Activated CD4-positive, alpha-beta T cell treated with anti-CD3 and anti-CD28 coated beads for 1 hour (primary cell): Measurements from ENCODE around the gene MCM6.
"Not testable (repeated sequence)": the region's sequence is repeated elsewhere in the genome, so short reads cannot be mapped to it uniquely, and the experiment has no call there.

Experiments used
- DNase-seq: peaks from one replicate; pipeline ENCODE4 v3.0.0-alpha.2; 2020

MCM6 gene

DNA sequence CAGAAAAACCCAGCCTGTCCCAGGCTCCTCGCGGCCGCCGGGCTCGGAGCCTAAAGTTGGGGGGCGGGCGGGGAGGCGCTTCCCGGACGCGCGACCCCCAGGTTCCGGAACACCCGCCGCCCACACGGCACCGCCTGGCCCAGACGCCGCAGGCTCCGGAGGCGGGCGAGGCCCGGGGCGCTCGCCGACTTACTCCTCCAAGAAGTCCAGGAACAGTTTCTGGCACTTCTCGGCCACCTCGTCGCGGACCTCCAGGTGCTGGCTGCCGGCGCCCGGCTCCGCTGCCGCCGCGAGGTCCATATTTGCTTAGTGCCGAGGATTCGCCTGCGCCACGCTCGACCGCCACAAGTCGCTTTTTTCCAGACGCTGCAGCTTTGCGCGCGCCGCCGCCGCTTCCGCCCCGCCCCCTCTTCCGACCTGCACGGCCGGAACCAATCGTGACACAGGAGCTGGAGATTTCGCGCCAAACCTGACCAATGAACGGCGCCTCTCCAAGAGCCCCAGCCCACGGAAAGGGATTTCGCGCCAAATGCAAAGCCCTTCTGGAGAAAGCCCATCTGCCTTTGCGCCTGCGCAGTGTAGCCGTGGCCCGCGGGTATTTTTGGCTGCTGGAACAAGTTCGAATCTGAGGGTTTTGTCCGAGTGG lies at the start of gene MCM6:
MCM6 (minus strand) TSS at position 378 of the 646 bp plus-strand sequence; CDS start at position 300, 78 bp downstream.
- peak; percentile 96 for DNase-seq

DNA sequence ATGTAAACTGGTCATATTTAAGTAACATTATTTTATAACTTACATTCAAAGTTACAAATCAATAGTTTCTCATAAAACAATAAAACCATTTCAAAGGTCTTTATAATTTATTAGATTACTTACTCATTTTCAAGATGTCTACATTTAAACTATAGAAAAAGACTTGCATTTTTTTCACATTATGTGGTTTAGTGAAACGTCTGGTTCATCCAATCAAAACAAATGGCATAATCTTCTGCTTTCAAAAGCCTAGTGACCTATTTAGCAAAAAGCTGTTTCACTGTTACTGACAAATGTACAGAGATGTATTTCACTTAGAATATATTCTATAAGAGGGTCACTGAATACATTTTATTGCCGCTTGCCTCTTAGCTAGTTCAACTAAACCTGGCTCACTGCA lies 49.3 kb upstream of the MCM6 start:
- no peak for DNase-seq

DNA sequence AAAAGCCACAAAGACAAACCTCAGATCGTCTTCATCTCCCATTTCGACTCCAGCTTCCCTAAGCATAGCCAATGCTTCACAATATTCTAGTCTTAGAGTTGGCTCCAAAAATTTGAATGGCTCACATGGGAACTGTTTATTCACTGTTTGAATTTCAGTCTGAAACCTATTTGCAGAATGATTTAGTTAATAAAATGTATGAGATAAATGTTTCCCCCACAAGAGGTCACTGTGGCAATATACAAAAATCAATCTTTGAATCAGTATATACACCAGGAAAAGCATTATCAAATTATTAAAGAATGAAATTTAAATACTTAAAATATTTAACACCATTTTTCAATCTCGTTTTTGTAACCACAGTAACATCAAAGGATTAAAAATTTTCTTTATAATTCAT lies 40.0 kb upstream of the MCM6 start:
- no peak for DNase-seq

DNA sequence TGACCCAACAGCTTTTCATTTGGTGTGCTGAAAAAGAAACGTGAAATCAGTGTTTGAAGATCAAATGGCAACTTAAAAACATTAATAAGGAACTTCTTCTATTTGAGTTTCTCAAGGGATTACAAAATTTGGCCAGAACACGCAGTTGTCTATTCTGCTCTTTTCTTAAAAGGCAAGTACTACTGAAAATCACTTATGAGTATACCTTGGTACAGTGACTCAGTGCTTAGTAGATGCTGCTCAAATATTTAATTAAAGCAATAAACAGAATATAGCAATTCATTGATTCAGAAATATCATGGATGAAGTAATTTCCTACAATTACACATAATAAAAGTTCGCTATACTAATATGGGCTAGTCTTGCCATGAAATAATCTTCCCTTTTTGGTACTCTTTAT lies 38.2 kb upstream of the MCM6 start:
- no peak for DNase-seq

DNA sequence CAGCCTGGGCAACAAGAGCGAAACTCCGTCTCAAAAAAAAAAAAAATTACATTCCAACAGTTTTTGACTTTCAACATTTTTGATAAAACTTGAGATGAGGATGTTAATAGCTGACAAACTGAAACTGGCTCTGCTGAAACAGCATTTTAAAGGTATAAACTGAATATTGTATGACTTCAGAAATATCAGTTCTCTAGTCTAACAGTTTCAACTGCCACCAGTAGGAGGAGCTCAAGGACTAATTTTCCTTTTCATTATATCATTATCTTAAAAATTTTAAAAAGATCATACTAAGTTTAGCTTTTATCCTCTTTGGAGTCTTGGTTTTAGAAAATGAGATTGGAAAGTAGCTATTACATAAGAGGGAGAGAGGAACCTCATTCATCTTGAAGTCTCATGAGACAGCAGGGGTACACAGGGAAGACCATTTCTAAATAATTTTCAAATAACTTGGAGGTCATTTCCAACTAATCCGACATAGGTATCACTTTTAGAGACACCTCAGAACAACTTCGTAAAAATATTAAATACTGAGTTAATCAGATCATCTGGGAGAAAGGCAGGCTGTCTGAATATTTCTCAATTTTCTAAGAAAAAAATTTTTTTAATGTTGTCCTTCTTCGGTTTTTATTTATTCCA lies 37.6 kb upstream of the MCM6 start:
- no peak for DNase-seq

DNA sequence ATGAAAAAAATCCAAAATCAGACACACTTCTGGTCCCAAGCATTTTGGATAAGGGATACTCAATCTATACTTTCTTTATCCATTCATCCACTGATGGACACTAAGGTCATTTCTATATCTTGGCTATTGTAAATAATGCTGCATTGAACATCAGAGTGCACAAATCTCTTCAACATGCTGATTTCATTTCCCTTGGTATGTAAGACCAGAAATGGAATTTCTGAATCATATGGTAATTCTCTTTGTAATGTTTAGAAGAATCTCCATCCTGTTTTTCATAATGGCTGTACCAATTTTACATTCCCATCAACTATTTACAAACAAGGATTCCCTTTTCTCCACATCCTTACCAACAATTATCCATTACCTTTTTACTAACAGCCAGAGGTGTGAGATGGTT lies 33.7 kb upstream of the MCM6 start:
- no peak for DNase-seq

DNA sequence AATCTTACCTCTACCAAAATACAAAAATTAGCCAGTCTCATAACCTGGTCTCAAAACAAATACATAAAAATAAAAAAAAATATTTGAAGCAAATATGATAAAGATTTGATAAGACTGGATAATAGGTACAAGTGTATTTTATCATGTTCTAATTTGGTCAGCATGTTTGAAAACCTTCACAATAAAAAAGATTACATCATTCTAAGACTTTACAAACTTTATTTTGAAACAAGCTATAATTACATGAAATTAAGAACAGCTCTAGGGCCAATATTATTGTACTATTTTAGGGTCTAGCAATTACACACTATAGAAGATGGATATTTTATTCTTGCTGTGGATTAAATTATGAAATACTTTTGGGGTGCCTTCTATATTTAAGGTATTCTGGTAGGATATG lies 29.4 kb upstream of the MCM6 start:
- DNase-seq = no peak

DNA sequence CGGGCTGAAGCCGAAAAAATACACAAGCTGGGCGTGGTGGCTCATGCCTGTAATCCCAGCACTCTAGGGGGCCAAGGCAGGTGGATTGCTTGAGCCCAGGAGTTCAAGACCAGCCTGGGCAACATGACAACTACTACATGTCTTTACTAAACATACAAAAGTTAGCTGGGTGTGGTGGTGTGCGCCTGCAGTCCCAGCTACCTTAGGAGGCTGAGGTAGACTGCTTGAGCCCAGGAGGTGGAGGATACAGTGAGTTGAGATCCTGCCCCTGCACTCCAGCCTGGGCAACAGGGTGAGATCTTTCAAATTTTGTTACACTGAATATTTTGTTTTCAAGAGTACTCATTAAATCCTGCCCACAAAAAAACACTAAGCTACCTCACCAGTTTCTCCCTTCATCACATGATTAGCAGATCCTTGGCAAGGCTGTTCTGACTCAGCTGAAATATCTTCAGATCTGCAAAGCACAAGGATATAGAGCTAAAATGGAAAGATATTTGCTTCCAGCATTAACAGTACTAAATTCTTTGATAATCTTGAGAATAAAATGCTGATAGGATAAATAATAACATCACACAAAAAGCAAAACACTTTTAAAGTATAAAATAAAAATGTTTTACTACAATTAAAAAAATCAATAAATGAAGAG lies 28.2 kb upstream of the MCM6 start:
- DNase-seq = no peak

DNA sequence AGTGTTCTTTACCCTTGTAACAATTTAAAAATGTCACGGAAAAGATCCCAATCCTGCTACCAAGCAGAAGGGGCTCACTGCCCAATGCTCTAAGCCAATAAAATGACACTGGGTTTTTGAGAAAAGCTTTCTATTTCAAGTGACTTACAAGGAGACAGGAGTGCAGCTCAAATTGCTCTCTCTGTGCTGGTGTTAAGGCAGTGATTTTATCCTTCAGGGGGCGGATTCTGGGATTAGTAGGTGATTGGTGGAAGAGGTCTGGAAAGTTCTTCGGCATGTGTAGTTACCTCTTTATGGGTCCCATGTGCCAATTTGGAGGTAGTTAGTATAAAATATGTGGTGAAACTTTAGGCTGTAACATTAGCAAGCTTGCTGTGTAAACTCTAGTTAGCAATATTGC lies 27.4 kb upstream of the MCM6 start:
- DNase-seq = no peak

DNA sequence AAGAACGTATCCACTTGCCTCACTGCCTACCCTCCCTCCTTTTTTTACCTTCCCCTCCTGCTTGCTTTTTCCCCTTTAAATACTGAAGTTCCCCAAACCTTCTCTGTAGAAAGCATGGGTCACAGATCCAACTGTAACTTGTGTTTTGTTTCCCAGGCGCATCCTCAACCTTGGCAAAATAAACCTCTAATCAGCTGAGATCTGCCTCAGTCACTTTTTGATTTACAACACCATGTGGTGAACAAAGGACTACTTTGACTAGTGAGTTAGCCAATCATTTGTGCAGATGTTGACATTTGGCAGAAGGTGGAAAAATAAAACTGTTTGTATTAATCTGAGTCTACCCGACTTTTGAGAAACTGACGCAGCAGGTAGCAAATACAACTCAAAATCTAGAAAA lies 23.3 kb upstream of the MCM6 start:
- no peak for DNase-seq

DNA sequence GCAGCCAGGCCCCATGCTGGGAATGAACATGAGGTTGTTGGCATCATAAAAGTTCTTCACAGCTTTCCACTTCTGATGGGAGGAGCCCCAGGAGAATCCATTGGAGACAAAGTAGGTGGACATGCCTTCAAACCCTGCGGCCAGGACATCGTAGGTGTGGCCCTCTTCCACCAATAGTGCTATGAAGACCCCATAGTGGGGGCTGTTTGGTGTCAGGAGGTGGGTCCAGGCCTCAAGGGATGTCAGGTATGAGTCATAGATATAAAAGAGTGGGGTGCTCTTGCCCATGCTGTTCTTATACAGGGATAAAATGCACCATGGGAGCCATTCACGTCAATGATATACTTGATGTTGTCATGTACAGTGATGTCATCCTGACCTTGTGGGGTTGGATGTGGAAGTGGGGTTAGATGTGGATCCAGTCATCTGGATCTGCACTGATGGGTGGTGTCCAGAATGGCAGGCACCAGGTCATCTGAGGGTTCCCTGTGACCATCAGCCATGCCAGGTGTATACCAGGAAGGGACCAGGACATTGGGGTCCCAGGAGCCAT lies 22.1 kb upstream of the MCM6 start:
- DNase-seq = no peak

DNA sequence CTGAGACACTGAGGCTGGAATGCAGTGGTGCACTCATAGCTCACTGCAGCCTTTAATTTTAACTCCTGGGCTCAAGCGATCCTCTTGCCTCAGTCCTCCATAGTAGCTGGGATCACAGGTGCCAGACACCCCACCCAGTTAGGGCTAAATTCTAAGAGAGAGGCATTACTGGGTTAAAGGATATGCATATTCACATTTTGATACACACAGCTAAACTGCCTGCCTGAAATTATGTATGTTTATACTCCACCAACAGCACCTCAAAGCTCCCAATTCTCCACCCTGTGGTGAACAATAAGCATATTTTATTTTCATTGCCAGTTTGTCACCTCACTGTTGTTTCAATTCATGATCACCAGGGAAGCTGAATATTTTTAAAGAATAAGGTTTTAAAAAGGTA lies 18.7 kb upstream of the MCM6 start:
- no peak for DNase-seq

DNA sequence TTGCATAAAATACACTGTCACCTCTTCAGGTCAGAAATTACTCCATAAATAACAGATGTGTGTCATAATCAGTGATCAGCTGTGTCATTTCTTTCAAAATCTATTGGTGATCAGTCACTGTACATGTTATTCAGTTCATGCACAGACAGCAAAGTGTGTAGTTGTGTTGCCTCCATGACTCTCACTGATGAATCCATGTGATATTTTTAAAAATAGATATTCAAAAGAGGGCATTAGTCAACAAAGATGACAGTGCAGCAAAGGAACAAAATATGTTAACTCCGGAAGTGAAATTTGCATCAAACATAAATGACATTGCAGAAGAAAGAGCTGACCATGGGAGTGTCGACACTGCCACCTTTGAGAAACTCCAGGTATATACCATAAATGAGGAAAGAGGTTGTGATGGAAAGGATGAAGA lies 17.1 kb upstream of the MCM6 start:
- no peak for DNase-seq

DNA sequence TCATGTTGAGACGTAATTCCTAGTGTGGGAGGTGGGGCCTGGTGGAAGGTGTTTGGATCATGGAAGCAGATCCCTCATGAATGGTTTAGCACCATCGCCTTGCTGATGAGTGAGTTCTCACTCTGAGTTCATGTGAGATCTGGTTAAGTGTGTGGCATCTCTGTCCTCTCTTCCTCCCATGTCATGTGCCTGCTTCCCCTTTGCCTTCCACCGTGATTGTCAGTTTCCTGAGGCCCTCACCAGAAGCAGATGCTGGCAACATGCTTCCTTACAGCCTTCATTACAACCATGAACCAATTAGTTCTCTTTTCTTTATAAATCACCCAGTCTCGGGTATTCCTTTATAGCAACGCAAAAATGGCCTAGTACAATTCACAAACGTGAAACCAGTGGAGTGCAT lies 14.6 kb upstream of the MCM6 start:
- no peak for DNase-seq

DNA sequence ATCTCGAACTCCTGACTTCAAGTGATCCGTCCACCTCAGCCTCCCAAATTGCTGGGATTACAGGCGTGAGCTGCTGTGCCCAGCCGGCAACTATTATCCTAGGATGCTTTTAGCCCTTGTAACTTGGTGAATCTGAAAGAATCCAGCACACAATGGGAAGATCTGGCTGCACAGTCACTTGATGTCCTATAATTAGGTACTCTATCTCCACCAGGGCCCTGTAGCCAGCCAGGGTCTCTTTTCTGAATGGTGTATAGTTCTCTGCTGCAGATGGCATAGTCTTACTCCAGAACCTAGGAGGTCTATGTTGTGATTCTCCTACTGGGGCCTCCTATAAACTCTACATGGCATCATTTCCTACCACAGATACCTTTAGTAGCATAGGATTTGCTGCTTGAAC lies 13.9 kb upstream of the MCM6 start:
- no peak for DNase-seq

DNA sequence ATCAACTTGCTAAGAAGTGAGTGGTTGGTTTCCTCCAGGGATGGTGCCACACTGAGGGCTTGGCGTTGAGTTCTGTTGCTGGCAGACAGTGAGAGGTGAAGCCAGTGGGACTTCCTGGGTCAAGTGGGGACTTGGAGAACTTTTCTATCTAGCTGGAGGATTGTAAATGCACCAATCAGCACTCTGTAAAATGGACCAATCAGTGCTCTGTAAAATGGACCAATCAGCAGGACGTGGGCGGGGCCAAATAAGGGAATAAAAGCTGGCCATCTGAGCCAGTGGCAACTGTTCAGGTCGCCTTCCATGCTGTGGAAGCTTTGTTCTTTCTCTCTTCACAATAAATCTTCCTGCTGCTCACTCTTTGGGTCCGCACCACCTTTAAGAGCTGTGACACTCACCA lies 12.3 kb upstream of the MCM6 start:
- not testable (repeated sequence) for DNase-seq

DNA sequence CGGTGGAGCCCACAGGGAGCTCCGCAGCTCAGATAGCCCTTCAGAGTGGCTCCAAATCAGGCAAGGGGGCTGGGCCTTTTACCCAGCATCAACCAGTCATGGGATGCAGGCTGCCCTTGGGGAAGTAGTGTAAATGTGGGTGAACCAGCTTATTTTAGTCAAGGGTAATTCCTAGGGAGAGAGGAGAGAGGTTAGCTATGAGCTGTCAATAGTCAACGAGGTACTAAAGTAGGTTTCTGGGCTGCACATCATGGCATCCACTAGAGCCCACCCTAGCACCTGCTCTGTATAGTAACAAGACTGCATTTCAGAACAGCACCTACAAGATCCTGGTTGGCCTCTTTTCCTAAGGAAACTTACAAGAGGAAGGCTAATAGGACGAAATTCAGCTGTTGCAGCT lies 9.5 kb upstream of the MCM6 start:
- no peak for DNase-seq

DNA sequence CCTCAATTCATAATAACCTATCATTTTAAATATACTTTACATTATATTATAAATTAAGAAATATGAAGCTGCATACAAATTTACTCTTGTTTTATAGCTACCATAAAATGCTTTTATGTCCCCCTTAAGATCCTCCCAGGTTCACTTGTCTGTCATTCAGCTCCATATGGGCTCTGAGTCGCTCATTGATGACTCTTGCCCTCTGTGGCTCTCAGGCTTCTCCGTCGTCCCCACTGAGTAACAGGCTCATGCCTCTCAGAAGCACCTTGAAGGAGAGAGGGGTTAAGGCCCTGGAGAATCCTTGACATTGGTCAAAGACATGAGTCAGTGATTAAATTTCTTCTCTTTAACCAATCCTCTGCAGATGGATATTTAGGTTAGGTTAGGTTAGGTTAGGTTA lies 6.2 kb upstream of the MCM6 start:
- no peak for DNase-seq

DNA sequence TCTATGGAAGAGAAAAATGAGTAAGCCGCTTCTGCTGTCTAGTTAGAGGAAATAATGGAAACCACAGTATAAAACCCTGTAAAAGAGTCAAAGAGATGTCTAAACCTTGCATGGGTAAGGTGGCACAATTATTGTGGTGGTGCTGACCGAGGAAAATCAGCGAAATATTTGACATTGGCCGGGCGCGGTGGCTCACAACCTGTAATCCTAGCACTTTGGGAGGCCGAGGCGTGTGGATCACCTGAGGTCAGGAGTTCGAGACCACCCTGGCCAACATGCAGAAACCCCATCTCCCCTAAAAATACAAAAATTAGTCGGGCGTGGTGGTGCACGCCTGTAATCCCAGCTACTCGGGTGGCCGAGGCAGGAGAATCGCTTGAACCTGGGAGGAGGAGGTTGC lies 527 bp upstream of the MCM6 start:
- DNase-seq = not testable (repeated sequence)

DNA sequence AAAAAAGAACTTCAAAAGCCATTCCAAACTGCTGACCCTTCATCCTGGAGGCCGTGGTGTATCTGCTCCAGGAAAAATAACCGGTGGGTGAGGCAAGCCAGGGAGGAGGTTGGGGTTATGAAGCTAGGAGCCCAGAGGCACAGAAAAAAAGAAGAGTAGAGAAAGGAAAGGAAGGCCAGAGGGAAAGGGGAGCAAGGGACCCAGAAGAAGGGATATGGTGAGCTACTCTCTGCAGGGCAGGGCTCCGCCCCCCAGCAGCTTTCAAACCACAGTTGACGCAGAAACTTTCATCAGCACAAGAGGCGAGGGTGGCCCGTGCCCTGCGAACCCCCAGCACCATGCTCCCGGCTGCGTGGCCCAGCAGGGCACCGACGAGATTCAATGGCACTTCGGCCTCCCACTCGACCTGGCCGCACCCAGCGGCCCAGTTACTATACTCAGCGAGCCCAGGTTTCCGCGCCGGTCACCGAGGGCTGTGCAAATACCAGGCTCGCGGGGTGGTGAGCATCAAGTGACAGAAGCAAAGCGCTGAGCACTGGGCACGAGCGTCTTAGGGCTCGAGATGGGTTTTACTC lies 665 bp downstream of the MCM6 start:
- peak; percentile 62 for DNase-seq

DNA sequence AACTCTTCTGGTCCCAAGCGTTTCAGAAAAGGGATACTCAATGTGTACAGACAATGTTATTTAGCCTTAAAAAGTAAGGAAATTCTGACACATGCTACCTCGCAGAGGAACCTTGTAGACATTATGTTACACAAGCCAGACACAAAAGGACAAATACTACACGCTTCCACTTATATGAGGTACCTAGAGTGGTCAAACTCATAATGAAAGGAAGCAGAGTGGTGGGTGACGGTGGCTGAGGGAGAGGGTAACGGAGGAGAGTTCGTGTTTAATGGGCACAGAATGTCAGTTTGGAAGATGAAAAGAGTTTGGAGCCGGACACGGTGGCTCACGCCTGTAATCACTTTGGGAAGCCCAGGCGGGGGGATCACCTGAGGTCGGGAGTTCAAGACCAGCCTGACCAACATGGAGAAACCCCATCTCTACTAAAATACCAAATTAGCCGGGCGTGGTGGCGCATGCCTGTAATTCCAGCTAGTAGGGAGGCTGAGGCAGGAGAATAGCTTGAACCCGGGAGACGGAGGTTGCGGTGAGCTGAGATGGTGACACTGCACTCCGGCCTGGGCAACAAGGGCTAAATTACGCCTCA lies 1.4 kb downstream of the MCM6 start:
- DNase-seq = no peak

DNA sequence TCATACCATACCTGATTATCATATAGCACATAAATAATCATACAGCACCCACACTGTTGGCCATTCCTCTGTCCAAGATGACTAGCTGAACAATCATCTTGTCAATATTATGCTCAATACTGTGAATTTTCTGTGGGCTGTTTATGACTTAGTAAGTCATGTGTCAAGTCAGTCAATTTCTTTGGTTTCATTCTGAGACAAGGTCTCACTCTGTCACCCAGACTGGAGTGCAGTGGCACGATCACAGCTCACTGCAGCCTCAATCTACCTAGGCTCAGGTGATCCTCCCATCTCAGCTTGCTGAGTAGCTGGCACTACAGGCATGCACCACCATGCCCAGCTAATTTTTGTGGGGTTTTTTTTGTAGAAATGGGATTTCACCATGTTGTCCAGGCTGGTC lies 5.7 kb downstream of the MCM6 start:
- no peak for DNase-seq

DNA sequence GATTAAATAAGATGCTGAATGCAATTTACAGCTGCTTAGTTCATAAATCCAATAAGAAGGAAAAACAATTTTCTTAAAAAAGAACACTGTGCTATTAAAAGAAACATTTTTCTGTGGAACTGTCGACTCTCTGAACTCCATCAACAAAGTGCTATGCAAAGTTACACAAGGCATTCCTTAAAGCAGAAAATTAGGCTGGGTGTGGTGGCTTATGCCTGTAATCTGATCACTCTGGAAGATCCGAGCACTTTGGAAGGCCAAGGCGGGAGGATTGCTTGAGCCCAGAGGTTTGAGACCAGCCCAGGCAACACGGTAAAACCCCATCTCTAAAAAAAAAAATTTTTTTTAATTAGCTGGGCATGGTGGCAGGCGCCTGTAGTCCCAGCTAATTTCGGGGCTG lies 13.0 kb downstream of the MCM6 start:
- DNase-seq = no peak

DNA sequence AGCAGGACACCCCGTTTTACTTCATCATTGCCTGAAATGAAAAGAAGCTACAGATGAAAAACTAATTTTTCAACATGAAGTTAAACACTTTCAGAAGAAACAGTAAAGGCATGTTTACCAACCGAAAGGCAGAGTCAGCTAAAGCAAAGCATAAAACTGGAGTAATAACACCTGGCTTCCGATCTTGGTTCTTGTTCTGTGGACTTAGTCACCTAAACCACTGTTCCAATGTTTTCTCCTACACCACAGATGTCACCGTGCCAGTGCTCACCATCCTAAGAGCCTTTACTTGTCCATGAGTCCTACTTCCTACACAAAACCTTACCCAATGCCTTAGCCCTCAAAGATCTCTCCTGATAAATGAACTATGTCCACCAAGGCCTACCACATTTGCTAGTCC lies 13.5 kb downstream of the MCM6 start:
- no peak for DNase-seq
